ENCODE data around the gene C9orf50.

- TF ChIP-seq POLR2A (IDR thresholded peaks at IDR 0.05; ENCODE audit: low read depth, low read length) = no peak
- TF ChIP-seq POLR2AphosphoS5 (IDR thresholded peaks at IDR 0.05; ENCODE audit: low read depth, low read length) = no peak
- no peak for TF ChIP-seq TAF1 (IDR thresholded peaks at IDR 0.05; ENCODE audit: low read depth, low read length)
Measured at GRCh38 chr9:129575818-129576217, 45.1 kb downstream of the C9orf50 start.

Data from GM12891 (cell line).